HEK293 (cell line): ENCODE results near the gene MRPL20.

ENCODE experiments used
- CTCF ChIA-PET: fragments of 350-600 bp; formaldehyde crosslinking; extraction: SDS; loops from one replicate; lab custom pipeline; 2021; ENCODE audit warnings: antibody characterized with exemption; lab: Yijun Ruan, JAX
- POLR2A ChIA-PET: fragments of 300-600 bp; formaldehyde crosslinking; extraction: SDS; loops from one replicate; lab custom pipeline; 2020; ENCODE audit warnings: antibody characterized with exemption, inconsistent platforms; lab: Yijun Ruan, JAX
- H3K27ac ChIP-seq: fragments of 200-500 bp; sonication (Bioruptor generic); 2 replicates; pipeline ENCODE4 v1.5.1; 2014; ENCODE audit warnings: low read depth, low read length, control low read depth, inconsistent platforms; ENCODE audit errors: extremely low read depth
- H3K36me3 ChIP-seq, 2 experiments: fragments of 200-500 bp in 1 of 2; sonication (Bioruptor generic) in 1 of 2; 1 replicate in 1 of 2; 2 replicates in 1 of 2; pipeline ENCODE4 v1.5.1; 2014 to 2017; ENCODE audit warnings: inconsistent platforms in 2 of 2, low read length in 2 of 2; ENCODE audit not compliant: control insufficient read depth in 2 of 2, insufficient read depth in 1 of 2
- H3K4me1 ChIP-seq: fragments of 200-500 bp; sonication (Bioruptor generic); 2 replicates; pipeline ENCODE4 v1.5.1; 2014; ENCODE audit warnings: mild to moderate bottlenecking, low read length, inconsistent platforms; ENCODE audit not compliant: control insufficient read depth, insufficient read depth
- H3K4me3 ChIP-seq: 2 replicates; pipeline ENCODE4 v1.5.1; 2011; ENCODE audit warnings: low read depth, mild to moderate bottlenecking, control low read depth, low read length, moderate library complexity
- H3K9me3 ChIP-seq: fragments of 200-500 bp; sonication (Bioruptor generic); 2 replicates; pipeline ENCODE4 v1.5.1; 2014; ENCODE audit warnings: low read depth, low read length, inconsistent platforms; ENCODE audit not compliant: control insufficient read depth, insufficient read depth
- GLIS1 ChIP-seq: fragments of 450-650 bp; formaldehyde crosslinking; IDR thresholded peaks from 2 replicates; pipeline ENCODE4 v1.5.1; 2016; ENCODE audit warnings: missing biosample characterization, missing genetic modification characterization
- GLIS2 ChIP-seq: fragments of 450-650 bp; formaldehyde crosslinking; IDR thresholded peaks from 2 replicates; pipeline ENCODE4 v1.5.1; 2016; ENCODE audit warnings: missing biosample characterization, missing genetic modification characterization
- KLF16 ChIP-seq: fragments of 450-650 bp; formaldehyde crosslinking; IDR thresholded peaks from 2 replicates; pipeline ENCODE4 v1.5.1; 2017; ENCODE audit warnings: missing biosample characterization, missing genetic modification characterization
- OSR2 ChIP-seq: fragments of 450-650 bp; formaldehyde crosslinking; IDR thresholded peaks from 2 replicates; pipeline ENCODE4 v1.5.1; 2016; ENCODE audit warnings: missing biosample characterization, missing genetic modification characterization
- ZBTB17 ChIP-seq: fragments of 450-650 bp; formaldehyde crosslinking; IDR thresholded peaks from 2 replicates; pipeline ENCODE4 v1.5.1; 2016; ENCODE audit warnings: missing biosample characterization, missing genetic modification characterization
- ZFP41 ChIP-seq: fragments of 450-650 bp; formaldehyde crosslinking; IDR thresholded peaks from 2 replicates; pipeline ENCODE4 v1.5.1; 2016; ENCODE audit warnings: missing biosample characterization, missing genetic modification characterization, borderline replicate concordance
- ZNF19 ChIP-seq: fragments of 450-650 bp; formaldehyde crosslinking; IDR thresholded peaks from 2 replicates; pipeline ENCODE4; 2016; ENCODE audit warnings: missing biosample characterization, missing genetic modification characterization, low read depth
- ZNF214 ChIP-seq: fragments of 450-650 bp; formaldehyde crosslinking; IDR thresholded peaks from 2 replicates; pipeline ENCODE4 v1.5.1; 2017; ENCODE audit warnings: missing biosample characterization, mild to moderate bottlenecking, missing genetic modification characterization, borderline replicate concordance
- ZNF248 ChIP-seq: fragments of 450-650 bp; formaldehyde crosslinking; IDR thresholded peaks from 2 replicates; pipeline ENCODE4 v1.5.1; 2017; ENCODE audit warnings: missing biosample characterization, missing genetic modification characterization
- ZNF266 ChIP-seq: fragments of 450-650 bp; formaldehyde crosslinking; IDR thresholded peaks from 2 replicates; pipeline ENCODE4 v1.5.1; 2016; ENCODE audit warnings: missing biosample characterization, missing genetic modification characterization, low read depth
- ZNF341 ChIP-seq: fragments of 450-650 bp; formaldehyde crosslinking; IDR thresholded peaks from 2 replicates; pipeline ENCODE4; 2016; ENCODE audit warnings: low read depth, missing biosample characterization, missing genetic modification characterization
- ZNF350 ChIP-seq: fragments of 450-650 bp; formaldehyde crosslinking; IDR thresholded peaks from 2 replicates; pipeline ENCODE4 v1.5.0; 2017; ENCODE audit warnings: missing biosample characterization, mild to moderate bottlenecking, missing genetic modification characterization
- ZNF560 ChIP-seq: fragments of 450-650 bp; formaldehyde crosslinking; IDR thresholded peaks from 2 replicates; pipeline ENCODE4 v1.5.1; 2017; ENCODE audit warnings: missing biosample characterization, missing genetic modification characterization, borderline replicate concordance
- ZNF621 ChIP-seq: fragments of 450-650 bp; formaldehyde crosslinking; IDR thresholded peaks from 2 replicates; pipeline ENCODE4 v1.5.1; 2017; ENCODE audit warnings: missing biosample characterization, missing genetic modification characterization
- ZNF701 ChIP-seq: fragments of 450-650 bp; formaldehyde crosslinking; IDR thresholded peaks from 2 replicates; pipeline ENCODE4 v1.5.1; 2016; ENCODE audit warnings: missing biosample characterization, missing genetic modification characterization
- ZNF76 ChIP-seq: fragments of 450-650 bp; formaldehyde crosslinking; IDR thresholded peaks from 2 replicates; pipeline ENCODE4; 2016; ENCODE audit warnings: low read depth, missing biosample characterization, missing genetic modification characterization, borderline replicate concordance
- TF ChIP-seq, protein P1 (sequence below): fragments of 450-650 bp; formaldehyde crosslinking; IDR thresholded peaks from 2 replicates; pipeline ENCODE4 v1.5.1; 2016; ENCODE audit warnings: missing biosample characterization, missing genetic modification characterization, borderline replicate concordance
- TF ChIP-seq, protein P2 (sequence below): fragments of 450-650 bp; formaldehyde crosslinking; IDR thresholded peaks from 2 replicates; pipeline ENCODE4 v1.5.1; 2016; ENCODE audit warnings: missing biosample characterization, missing genetic modification characterization
- TF ChIP-seq, protein P3 (sequence below): fragments of 450-650 bp; formaldehyde crosslinking; IDR thresholded peaks from 2 replicates; pipeline ENCODE4 v1.5.1; 2017; ENCODE audit warnings: missing biosample characterization, missing genetic modification characterization
- TF ChIP-seq, protein P4 (sequence below): sonication (generic); formaldehyde crosslinking; IDR thresholded peaks from 2 replicates; pipeline ENCODE4 v1.8.1; 2022; ENCODE audit warnings: mild to moderate bottlenecking, moderate library complexity, missing genetic modification reagents
- TF ChIP-seq, protein P5 (sequence below): fragments of 450-650 bp; formaldehyde crosslinking; IDR thresholded peaks from 2 replicates; pipeline ENCODE4 v1.5.1; 2016; ENCODE audit warnings: missing biosample characterization, missing genetic modification characterization
- TF ChIP-seq, protein P6 (sequence below): fragments of 450-650 bp; formaldehyde crosslinking; IDR thresholded peaks from 2 replicates; pipeline ENCODE4 v1.5.1; 2016; ENCODE audit warnings: missing biosample characterization, missing genetic modification characterization

Gene MRPL20

DNA sequence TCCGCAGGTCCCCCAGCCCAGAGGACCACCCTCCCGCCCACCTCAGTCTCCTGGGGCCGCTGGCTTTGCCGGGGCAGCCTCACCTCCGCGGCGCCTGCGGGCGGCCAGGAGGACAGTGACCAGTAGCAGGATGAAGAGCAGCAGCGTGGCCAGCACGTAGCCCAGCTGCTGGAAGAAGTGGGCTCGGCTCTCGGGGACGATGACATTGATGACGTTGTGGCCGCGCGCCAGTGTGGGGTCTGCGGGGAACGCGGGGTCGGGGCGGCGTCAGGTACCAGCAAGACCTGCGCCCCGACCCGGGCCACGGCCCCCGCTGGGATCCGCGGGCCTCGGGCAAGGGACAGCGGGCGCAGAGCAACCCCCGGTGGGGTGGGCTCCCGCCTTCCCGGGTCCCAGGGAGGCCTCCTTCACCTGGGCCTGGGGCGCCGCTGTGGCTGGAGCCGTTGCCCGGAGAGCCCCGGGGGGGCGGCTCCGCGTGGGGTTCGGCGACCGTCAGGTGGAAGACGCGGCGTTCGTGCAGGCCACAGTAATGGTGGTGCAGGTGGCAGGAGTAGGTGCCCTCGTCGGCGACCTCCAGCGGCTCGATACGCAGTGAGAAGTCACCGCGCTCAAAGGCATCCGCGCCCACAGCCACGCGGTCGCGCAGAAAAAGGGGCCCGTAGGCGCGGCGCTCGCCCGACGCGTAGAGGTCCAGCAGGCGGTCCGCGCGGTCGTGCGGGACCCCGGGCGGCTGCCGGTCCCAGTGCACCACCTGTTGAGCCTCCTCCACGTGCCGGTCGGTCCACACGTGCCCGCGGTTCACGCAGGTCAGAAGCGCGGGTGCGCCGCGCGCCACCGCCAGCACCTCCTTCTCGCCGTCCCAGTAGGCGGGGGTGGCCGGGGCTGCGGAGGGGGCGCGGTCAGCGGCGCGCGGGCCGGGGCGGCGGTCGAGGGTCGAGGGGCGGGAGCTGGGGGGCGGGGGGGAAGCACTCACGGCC, 52.5 kb downstream of the MRPL20 start (continued):
- TF ChIP-seq, protein P1, sequence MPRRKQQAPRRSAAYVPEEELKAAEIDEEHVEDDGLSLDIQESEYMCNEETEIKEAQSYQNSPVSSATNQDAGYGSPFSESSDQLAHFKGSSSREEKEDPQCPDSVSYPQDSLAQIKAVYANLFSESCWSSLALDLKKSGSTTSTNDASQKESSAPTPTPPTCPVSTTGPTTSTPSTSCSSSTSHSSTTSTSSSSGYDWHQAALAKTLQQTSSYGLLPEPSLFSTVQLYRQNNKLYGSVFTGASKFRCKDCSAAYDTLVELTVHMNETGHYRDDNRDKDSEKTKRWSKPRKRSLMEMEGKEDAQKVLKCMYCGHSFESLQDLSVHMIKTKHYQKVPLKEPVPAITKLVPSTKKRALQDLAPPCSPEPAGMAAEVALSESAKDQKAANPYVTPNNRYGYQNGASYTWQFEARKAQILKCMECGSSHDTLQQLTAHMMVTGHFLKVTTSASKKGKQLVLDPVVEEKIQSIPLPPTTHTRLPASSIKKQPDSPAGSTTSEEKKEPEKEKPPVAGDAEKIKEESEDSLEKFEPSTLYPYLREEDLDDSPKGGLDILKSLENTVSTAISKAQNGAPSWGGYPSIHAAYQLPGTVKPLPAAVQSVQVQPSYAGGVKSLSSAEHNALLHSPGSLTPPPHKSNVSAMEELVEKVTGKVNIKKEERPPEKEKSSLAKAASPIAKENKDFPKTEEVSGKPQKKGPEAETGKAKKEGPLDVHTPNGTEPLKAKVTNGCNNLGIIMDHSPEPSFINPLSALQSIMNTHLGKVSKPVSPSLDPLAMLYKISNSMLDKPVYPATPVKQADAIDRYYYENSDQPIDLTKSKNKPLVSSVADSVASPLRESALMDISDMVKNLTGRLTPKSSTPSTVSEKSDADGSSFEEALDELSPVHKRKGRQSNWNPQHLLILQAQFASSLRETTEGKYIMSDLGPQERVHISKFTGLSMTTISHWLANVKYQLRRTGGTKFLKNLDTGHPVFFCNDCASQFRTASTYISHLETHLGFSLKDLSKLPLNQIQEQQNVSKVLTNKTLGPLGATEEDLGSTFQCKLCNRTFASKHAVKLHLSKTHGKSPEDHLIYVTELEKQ (tag by site-specific recombination), result no peak
- no peak for TF ChIP-seq ZBTB17 (tag by site-specific recombination)
- TF ChIP-seq ZNF341 (tag by site-specific recombination), result no peak
- TF ChIP-seq ZFP41 (tag by site-specific recombination), result no peak
- no peak for TF ChIP-seq ZNF350
- peak; percentile 88 for TF ChIP-seq GLIS1 (tag by site-specific recombination)
- no peak for TF ChIP-seq OSR2 (tag by site-specific recombination)

DNA sequence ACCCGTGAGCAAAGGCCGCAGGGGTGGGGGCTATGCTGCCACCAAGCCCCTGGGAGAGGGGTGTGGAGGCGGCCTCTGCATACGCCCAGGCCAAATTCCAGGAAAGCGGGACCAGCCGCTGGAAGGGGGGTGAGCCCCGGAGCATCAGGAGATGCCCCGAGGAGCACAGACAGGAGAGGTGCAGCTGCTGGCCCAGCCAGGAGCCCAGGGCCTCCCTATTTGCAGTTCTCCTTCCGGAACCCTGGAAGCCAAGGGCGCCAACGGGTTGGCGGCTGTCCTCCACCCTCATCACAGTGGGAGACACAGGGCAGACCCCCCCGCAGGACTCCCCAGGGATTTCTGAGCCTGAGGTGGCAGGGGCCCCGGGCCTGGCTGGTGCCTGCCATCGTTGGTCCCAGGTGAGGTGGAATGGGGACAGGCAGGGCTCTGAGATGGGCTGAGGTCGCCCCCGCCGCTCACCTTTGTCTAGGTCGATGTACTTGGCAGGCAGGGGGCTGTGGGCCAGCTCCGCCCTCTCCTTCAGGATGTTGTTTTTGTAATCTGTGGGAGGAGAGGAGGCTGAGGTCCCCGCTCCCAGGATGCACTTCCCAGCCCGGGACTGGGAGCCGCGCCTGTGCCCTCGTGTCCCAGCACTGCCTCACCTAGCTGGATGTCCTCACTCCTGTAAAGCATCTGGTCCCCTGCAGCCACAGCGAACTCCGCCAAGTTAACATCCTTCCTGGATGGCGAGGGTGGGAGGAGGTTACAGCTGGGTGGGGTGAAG, 53.5 kb downstream of the MRPL20 start:
- Histone ChIP-seq H3K4me1 (peaks cover 7% of the 10 kb centered on the region; the same call in 1 of the 2 replicates), H3K4me3 (no peak overlapping the region), H3K9me3 (no peaks in the 10 kb centered on the region), H3K27ac (no peak overlapping the region), H3K36me3 (no peaks in the 10 kb centered on the region)
- CTCF ChIA-PET, result interaction anchor here (0.6 to 2.7 kb wide), 2 partner anchors 15 to 18 kb away, joined by 3 to 15 read pairs; no protein-coding TSS in a partner anchor
- POLR2A ChIA-PET, result interaction anchor here (0.6 to 0.9 kb wide), 5 partner anchors 17 to 687 kb away, joined by 3 to 4 read pairs (median 3); partner anchors contain the start of gene AURKAIP1
- TF ChIP-seq GLIS2, result peak; percentile 82
- no peak for TF ChIP-seq ZNF341 (tag by site-specific recombination)
- TF ChIP-seq ZNF76, result peak; percentile 78
- no peak for TF ChIP-seq ZNF560 (tag by site-specific recombination)
- TF ChIP-seq ZNF214, result no peak
- TF ChIP-seq ZNF621 (tag by site-specific recombination), result no peak
- TF ChIP-seq ZNF19 (tag by site-specific recombination), result no peak
- TF ChIP-seq, protein P2, sequence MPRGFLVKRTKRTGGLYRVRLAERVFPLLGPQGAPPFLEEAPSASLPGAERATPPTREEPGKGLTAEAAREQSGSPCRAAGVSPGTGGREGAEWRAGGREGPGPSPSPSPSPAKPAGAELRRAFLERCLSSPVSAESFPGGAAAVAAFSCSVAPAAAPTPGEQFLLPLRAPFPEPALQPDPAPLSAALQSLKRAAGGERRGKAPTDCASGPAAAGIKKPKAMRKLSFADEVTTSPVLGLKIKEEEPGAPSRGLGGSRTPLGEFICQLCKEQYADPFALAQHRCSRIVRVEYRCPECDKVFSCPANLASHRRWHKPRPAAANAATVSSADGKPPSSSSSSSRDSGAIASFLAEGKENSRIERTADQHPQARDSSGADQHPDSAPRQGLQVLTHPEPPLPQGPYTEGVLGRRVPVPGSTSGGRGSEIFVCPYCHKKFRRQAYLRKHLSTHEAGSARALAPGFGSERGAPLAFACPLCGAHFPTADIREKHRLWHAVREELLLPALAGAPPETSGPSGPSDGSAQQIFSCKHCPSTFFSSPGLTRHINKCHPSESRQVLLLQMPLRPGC (tag by site-specific recombination), result no peak
- TF ChIP-seq, protein P3, sequence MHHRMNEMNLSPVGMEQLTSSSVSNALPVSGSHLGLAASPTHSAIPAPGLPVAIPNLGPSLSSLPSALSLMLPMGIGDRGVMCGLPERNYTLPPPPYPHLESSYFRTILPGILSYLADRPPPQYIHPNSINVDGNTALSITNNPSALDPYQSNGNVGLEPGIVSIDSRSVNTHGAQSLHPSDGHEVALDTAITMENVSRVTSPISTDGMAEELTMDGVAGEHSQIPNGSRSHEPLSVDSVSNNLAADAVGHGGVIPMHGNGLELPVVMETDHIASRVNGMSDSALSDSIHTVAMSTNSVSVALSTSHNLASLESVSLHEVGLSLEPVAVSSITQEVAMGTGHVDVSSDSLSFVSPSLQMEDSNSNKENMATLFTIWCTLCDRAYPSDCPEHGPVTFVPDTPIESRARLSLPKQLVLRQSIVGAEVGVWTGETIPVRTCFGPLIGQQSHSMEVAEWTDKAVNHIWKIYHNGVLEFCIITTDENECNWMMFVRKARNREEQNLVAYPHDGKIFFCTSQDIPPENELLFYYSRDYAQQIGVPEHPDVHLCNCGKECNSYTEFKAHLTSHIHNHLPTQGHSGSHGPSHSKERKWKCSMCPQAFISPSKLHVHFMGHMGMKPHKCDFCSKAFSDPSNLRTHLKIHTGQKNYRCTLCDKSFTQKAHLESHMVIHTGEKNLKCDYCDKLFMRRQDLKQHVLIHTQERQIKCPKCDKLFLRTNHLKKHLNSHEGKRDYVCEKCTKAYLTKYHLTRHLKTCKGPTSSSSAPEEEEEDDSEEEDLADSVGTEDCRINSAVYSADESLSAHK (tag by site-specific recombination), result no peak
- no peak for TF ChIP-seq ZNF266 (tag by site-specific recombination)
- TF ChIP-seq, protein P4, sequence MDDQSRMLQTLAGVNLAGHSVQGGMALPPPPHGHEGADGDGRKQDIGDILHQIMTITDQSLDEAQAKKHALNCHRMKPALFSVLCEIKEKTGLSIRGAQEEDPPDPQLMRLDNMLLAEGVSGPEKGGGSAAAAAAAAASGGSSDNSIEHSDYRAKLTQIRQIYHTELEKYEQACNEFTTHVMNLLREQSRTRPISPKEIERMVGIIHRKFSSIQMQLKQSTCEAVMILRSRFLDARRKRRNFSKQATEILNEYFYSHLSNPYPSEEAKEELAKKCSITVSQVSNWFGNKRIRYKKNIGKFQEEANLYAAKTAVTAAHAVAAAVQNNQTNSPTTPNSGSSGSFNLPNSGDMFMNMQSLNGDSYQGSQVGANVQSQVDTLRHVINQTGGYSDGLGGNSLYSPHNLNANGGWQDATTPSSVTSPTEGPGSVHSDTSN (CRISPR knock-in tag), result no peak
- TF ChIP-seq, protein P5, sequence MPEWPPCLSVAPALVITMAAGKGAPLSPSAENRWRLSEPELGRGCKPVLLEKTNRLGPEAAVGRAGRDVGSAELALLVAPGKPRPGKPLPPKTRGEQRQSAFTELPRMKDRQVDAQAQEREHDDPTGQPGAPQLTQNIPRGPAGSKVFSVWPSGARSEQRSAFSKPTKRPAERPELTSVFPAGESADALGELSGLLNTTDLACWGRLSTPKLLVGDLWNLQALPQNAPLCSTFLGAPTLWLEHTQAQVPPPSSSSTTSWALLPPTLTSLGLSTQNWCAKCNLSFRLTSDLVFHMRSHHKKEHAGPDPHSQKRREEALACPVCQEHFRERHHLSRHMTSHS (tag by site-specific recombination), result no peak
- TF ChIP-seq ZNF701 (tag by site-specific recombination), result no peak
- TF ChIP-seq, protein P6, sequence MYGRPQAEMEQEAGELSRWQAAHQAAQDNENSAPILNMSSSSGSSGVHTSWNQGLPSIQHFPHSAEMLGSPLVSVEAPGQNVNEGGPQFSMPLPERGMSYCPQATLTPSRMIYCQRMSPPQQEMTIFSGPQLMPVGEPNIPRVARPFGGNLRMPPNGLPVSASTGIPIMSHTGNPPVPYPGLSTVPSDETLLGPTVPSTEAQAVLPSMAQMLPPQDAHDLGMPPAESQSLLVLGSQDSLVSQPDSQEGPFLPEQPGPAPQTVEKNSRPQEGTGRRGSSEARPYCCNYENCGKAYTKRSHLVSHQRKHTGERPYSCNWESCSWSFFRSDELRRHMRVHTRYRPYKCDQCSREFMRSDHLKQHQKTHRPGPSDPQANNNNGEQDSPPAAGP (tag by site-specific recombination), result peak; percentile 48
- TF ChIP-seq KLF16 (tag by site-specific recombination), result no peak
- TF ChIP-seq ZNF248 (tag by site-specific recombination), result no peak
